ENCODE results near the gene CNTN4.

CNTN4 gene

GRCh38 chr3:2872884-2873283, 774.2 kb downstream of the CNTN4 start:
- Histone ChIP-seq H3K27ac (ENCODE audit: low read length) (no peak overlapping the region), H3K9me2 (replicated peaks; ENCODE audit: insufficient read depth, low read length) (no peaks in the 10 kb centered on the region), H2AFZ (ENCODE audit: low read length) (no peak overlapping the region), H3F3A (ENCODE audit: insufficient read depth, low read length) (no peaks in the 10 kb centered on the region), H3K9ac (ENCODE audit: low read length) (no peak overlapping the region), H3K27me3 (replicated peaks; ENCODE audit: insufficient read depth, low read length) (no peaks in the 10 kb centered on the region), H3K79me2 (ENCODE audit: low read length) (no peaks in the 10 kb centered on the region), H3K4me1 (ENCODE audit: low read length) (no peaks in the 10 kb centered on the region), H3K9me3 (replicated peaks; ENCODE audit: insufficient read depth, low read length) (no peaks in the 10 kb centered on the region), H3K4me3 (ENCODE audit: low read length) (no peak overlapping the region), H4K20me1 (ENCODE audit: insufficient read depth, low read length) (no peaks in the 10 kb centered on the region), H3K36me3 (replicated peaks; ENCODE audit: insufficient read depth, low read length) (no peaks in the 10 kb centered on the region), H3K4me2 (ENCODE audit: low read depth, low read length) (no peak overlapping the region)
- DNase-seq = no peak
- no peak for TF ChIP-seq EZH2 (optimal IDR thresholded peaks at IDR 0.05; ENCODE audit: low read depth, low read length)
- no peak for TF ChIP-seq EZH2phosphoT487 (IDR thresholded peaks at IDR 0.05; ENCODE audit: low read length)
- no peak for TF ChIP-seq CTCF (IDR thresholded peaks at IDR 0.05; ENCODE audit: low read length)

DNA sequence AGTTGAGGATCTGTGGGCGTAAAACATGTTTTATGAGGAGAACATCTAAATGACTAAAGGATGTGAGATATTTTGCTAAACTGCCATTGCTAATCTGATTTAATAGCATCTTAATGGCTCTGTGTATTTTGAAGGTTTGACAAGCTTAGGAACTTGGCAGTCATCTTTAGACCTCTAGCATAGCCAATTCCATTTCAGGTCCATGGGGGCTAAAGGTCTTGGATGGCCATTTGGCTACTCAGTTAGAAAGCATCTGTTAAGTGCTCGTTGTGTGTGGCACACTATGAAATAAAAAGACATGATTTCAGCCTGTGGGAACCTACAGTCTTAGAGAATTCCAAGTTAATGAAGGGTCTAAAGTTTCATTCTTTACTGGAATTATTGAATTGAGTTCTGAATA, 775.3 kb downstream of the CNTN4 start:
- no peak overlapping the region for H3K9ac ChIP-seq (ENCODE audit: low read length)
- H3F3A ChIP-seq (ENCODE audit: insufficient read depth, low read length) = no peaks in the 10 kb centered on the region
- H3K27me3 ChIP-seq (replicated peaks; ENCODE audit: insufficient read depth, low read length) = no peaks in the 10 kb centered on the region
- DNase-seq = no peak
- no peak overlapping the region for H3K27ac ChIP-seq (ENCODE audit: low read length)
- no peaks in the 10 kb centered on the region for H3K79me2 ChIP-seq (ENCODE audit: low read length)
- no peaks in the 10 kb centered on the region for H4K20me1 ChIP-seq (ENCODE audit: insufficient read depth, low read length)
- H3K9me3 ChIP-seq (replicated peaks; ENCODE audit: insufficient read depth, low read length) = no peaks in the 10 kb centered on the region
- no peak overlapping the region for H3K4me3 ChIP-seq (ENCODE audit: low read length)
- no peaks in the 10 kb centered on the region for H3K9me2 ChIP-seq (replicated peaks; ENCODE audit: insufficient read depth, low read length)
- no peak for TF ChIP-seq EZH2 (optimal IDR thresholded peaks at IDR 0.05; ENCODE audit: low read depth, low read length)
- no peak for TF ChIP-seq EZH2phosphoT487 (IDR thresholded peaks at IDR 0.05; ENCODE audit: low read length)
- no peak for TF ChIP-seq CTCF (IDR thresholded peaks at IDR 0.05; ENCODE audit: low read length)
- H2AFZ ChIP-seq (ENCODE audit: low read length) = no peak overlapping the region
- H3K36me3 ChIP-seq (replicated peaks; ENCODE audit: insufficient read depth, low read length) = no peaks in the 10 kb centered on the region
- H3K4me2 ChIP-seq (ENCODE audit: low read depth, low read length) = no peak overlapping the region
- H3K4me1 ChIP-seq (ENCODE audit: low read length) = no peaks in the 10 kb centered on the region

GRCh38 chr3:2875699-2876098, 777.0 kb downstream of the CNTN4 start:
- no peak overlapping the region for H3K27ac ChIP-seq (ENCODE audit: low read length)
- no peak for DNase-seq
- H3K36me3 ChIP-seq (replicated peaks; ENCODE audit: insufficient read depth, low read length) = no peaks in the 10 kb centered on the region
- no peaks in the 10 kb centered on the region for H3K4me1 ChIP-seq (ENCODE audit: low read length)
- H3K27me3 ChIP-seq (replicated peaks; ENCODE audit: insufficient read depth, low read length) = no peaks in the 10 kb centered on the region
- TF ChIP-seq EZH2 (optimal IDR thresholded peaks at IDR 0.05; ENCODE audit: low read depth, low read length) (no peak), CTCF (IDR thresholded peaks at IDR 0.05; ENCODE audit: low read length) (no peak), EZH2phosphoT487 (IDR thresholded peaks at IDR 0.05; ENCODE audit: low read length) (no peak)
- H3K9me2 ChIP-seq (replicated peaks; ENCODE audit: insufficient read depth, low read length) = no peaks in the 10 kb centered on the region
- H3K4me3 ChIP-seq (ENCODE audit: low read length) = no peak overlapping the region
- no peaks in the 10 kb centered on the region for H3K9me3 ChIP-seq (replicated peaks; ENCODE audit: insufficient read depth, low read length)
- H3K9ac ChIP-seq (ENCODE audit: low read length) = no peak overlapping the region
- H3K79me2 ChIP-seq (ENCODE audit: low read length) = no peaks in the 10 kb centered on the region
- no peak overlapping the region for H3K4me2 ChIP-seq (ENCODE audit: low read depth, low read length)
- H4K20me1 ChIP-seq (ENCODE audit: insufficient read depth, low read length) = no peaks in the 10 kb centered on the region
- H3F3A ChIP-seq (ENCODE audit: insufficient read depth, low read length) = no peaks in the 10 kb centered on the region
- H2AFZ ChIP-seq (ENCODE audit: low read length) = no peak overlapping the region
